ENCODE data around the gene FCN2. TPM values are rescaled to one million over a fixed set of nuclear protein-coding genes. Genes with fewer than 3 reads are reported as not detected.

FCN2 gene
- total and polyA plus RNA-seq, 2 of the 13 experiments (the other 11 are each of a cell fraction or from before 2014, with no cell fraction given) = not detected

GRCh38 chr9:134882204-134882785, 1.7 kb downstream of the FCN2 start (continued):
- TF ChIP-seq ZNF704 (CRISPR knock-in tag; IDR thresholded peaks at IDR 0.05; ENCODE audit: borderline replicate concordance) = no peak
- no peak for TF ChIP-seq CENPBD1 (CRISPR knock-in tag; IDR thresholded peaks at IDR 0.05; ENCODE audit: borderline replicate concordance, low read depth)
- TF ChIP-seq HOXA7 (CRISPR knock-in tag; IDR thresholded peaks at IDR 0.05) = no peak
- TF ChIP-seq RERE (CRISPR knock-in tag; IDR thresholded peaks at IDR 0.05; ENCODE audit: low read depth) = no peak
- no peak for TF ChIP-seq FOXJ3 (CRISPR knock-in tag; IDR thresholded peaks at IDR 0.05; ENCODE audit: borderline replicate concordance)
- no peak for TF ChIP-seq ZNF605 (CRISPR knock-in tag; IDR thresholded peaks at IDR 0.05)
- no peak for TF ChIP-seq TEF (CRISPR knock-in tag; IDR thresholded peaks at IDR 0.05)
- TF ChIP-seq NR0B2 (CRISPR knock-in tag; IDR thresholded peaks at IDR 0.05) = no peak

Data from HepG2 (cell line).